RWPE2 (cell line): ENCODE results near the gene ANXA11.

Experiments
- ATAC-seq: fragments of 200-7000 bp; cut with Tn5 transposase; 3 replicates; pipeline ENCODE4 v1.9.1; 2021; ENCODE audit warnings: low read depth
- DNase-seq: peaks from one replicate; pipeline ENCODE4 v3.0.0-alpha.2; 2020; ENCODE audit warnings: low spot score
- H3K27ac ChIP-seq: fragments of 450-650 bp; 2 replicates; pipeline ENCODE4 v1.5.1; 2017; ENCODE audit warnings: mild to moderate bottlenecking; ENCODE audit not compliant: poor library complexity, severe bottlenecking
- H3K27me3 ChIP-seq: fragments of 250-450 bp; sonication (Bioruptor Pico); 2 replicates; pipeline ENCODE4 v1.5.1; 2021; ENCODE audit warnings: mild to moderate bottlenecking, moderate library complexity; ENCODE audit not compliant: insufficient read depth, poor library complexity, severe bottlenecking
- H3K36me3 ChIP-seq: fragments of 250-450 bp; sonication (Bioruptor Pico); 2 replicates; pipeline ENCODE4 v1.5.1; 2020; ENCODE audit warnings: low read depth, mild to moderate bottlenecking, moderate library complexity
- H3K4me1 ChIP-seq: fragments of 250-450 bp; sonication (Bioruptor Pico); 2 replicates; pipeline ENCODE4 v1.5.1; 2021; ENCODE audit warnings: mild to moderate bottlenecking, moderate library complexity; ENCODE audit not compliant: insufficient read depth, poor library complexity, severe bottlenecking
- H3K4me3 ChIP-seq: fragments of 250-450 bp; sonication (Bioruptor Pico); 2 replicates; pipeline ENCODE4 v1.5.1; 2021; ENCODE audit warnings: mild to moderate bottlenecking, moderate library complexity; ENCODE audit not compliant: severe bottlenecking
- H3K9me3 ChIP-seq: fragments of 250-450 bp; sonication (Bioruptor Pico); 2 replicates; pipeline ENCODE4 v1.5.1; 2021; ENCODE audit warnings: mild to moderate bottlenecking, moderate library complexity; ENCODE audit not compliant: severe bottlenecking
- TF ChIP-seq, protein P1 (sequence below): fragments of 450-650 bp; IDR thresholded peaks from one replicate; pipeline ENCODE4 v1.5.1; 2017; ENCODE audit warnings: mild to moderate bottlenecking, moderate library complexity; ENCODE audit not compliant: poor library complexity, severe bottlenecking

Gene ANXA11

DNA sequence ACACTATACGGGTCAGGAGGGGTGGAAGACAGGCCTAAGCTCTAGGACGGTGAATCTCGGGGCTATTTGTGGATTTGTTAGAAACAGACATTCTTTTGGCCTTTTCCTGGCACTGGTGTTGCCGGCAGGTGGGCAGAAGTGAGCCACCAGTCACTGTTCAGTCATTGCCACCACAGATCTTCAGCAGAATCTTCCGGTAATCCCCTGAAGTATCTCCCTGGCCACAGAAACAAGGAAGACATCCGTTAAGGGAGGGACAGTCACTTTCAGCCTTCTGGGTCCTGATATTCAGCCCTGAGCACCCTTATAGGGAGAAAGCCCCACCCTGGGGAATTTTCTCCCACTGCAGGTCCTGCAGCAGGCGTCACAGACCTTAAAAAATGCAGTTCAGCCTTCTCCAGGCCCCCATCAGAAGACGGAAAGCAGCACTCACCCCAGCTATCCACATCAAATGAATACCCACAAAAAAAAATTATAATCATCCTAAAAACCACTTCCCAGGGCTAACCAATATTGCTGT, 49.6 kb downstream of the ANXA11 start:
- peaks cover 32% of the 10 kb centered on the region for H3K4me1 ChIP-seq
- H3K9me3 ChIP-seq: no peaks in the 10 kb centered on the region
- TF ChIP-seq, protein P1, sequence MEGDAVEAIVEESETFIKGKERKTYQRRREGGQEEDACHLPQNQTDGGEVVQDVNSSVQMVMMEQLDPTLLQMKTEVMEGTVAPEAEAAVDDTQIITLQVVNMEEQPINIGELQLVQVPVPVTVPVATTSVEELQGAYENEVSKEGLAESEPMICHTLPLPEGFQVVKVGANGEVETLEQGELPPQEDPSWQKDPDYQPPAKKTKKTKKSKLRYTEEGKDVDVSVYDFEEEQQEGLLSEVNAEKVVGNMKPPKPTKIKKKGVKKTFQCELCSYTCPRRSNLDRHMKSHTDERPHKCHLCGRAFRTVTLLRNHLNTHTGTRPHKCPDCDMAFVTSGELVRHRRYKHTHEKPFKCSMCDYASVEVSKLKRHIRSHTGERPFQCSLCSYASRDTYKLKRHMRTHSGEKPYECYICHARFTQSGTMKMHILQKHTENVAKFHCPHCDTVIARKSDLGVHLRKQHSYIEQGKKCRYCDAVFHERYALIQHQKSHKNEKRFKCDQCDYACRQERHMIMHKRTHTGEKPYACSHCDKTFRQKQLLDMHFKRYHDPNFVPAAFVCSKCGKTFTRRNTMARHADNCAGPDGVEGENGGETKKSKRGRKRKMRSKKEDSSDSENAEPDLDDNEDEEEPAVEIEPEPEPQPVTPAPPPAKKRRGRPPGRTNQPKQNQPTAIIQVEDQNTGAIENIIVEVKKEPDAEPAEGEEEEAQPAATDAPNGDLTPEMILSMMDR: no peak
- H3K36me3 ChIP-seq: peaks cover 56% of the 10 kb centered on the region
- DNase-seq (no peak), ATAC-seq (no peak)
- H3K27ac ChIP-seq: peak overlapping the region; percentile 81
- no peak overlapping the region for H3K4me3 ChIP-seq
- H3K27me3 ChIP-seq: no peaks in the 10 kb centered on the region

DNA sequence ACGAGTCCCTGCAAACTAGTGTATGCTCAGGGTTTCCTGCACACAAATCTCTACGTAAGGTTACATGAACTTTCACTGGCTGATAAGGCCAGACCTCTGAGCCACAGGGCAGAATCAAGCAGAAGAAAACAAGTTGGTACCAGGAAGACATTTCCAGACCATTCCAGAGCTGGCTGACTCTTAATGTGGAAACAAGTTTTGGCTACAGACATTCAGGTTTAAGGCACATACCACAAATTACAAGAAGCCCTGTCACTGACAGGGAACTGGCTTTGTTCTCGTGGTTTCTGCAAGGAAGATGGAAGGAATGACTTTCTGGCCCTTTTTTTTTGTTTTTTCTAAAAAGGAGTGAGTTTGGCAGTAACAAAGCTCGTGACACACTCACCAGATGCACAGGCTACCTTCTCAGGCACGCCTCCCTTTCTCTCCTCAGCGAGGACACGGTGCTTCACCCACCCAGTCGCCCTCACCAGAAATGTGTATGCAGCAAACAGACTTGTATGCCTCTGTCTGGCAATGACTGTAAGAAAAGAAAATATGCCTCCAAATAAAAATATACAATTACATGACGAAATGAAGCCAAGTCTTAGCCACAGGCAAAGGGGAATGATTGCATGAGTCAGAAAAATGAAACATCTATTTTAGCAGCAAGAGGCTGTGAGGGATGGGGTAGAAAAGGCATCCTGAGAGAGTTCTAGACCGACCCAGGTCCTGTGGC, 50.2 kb downstream of the ANXA11 start:
- H3K4me3 ChIP-seq: no peak overlapping the region
- no peaks in the 10 kb centered on the region for H3K9me3 ChIP-seq
- TF ChIP-seq, protein P1: no peak
- peaks cover 32% of the 10 kb centered on the region for H3K4me1 ChIP-seq
- peak overlapping the region; percentile 81 for H3K27ac ChIP-seq
- H3K27me3 ChIP-seq: no peaks in the 10 kb centered on the region
- ATAC-seq (peak; percentile 61), DNase-seq (no peak)
- peaks cover 56% of the 10 kb centered on the region for H3K36me3 ChIP-seq

DNA sequence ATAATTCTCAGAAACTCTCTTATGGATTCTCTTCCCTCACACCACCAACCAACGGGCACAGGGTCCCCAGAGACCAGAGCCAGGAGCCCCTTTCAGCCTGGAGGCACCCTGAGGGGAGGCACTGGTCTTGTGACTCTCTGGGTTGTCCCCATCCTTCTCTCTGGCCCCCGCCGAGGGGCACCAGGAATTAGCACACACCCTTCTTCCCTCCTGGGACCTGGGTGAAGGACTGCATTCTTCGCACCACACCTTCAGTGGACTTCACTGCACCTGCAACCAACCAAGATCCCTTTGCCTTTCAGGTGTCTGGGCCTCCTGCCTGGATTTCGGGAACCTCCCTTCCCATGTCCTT, 50.7 kb downstream of the ANXA11 start:
- Histone ChIP-seq H3K27ac (peak overlapping the region; percentile 81), H3K4me1 (peaks cover 32% of the 10 kb centered on the region), H3K36me3 (peaks cover 56% of the 10 kb centered on the region), H3K4me3 (no peak overlapping the region), H3K9me3 (no peaks in the 10 kb centered on the region), H3K27me3 (no peaks in the 10 kb centered on the region)
- DNase-seq (no peak), ATAC-seq (no peak)
- TF ChIP-seq, protein P1: no peak

DNA sequence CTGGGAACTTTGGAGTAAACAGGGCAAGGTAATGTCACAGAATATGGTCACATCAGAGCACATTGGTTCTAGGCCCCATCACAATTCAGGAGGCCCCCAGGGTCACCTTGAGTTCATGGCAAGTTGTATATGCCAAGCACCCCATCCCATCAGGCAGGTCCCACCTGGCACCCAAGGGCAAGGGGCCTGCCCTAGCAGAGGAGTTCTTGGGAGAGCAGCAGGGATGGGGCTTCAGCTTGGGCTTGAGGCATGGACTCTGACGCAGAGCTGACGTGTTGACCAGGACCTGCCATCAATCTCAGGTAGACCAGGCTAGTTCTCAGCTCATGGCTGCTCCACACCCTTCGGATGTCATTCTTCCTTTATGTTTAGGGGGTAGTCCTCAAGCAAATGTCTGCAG, 51.9 kb downstream of the ANXA11 start:
- TF ChIP-seq, protein P1: no peak
- H3K36me3 ChIP-seq: peaks cover 50% of the 10 kb centered on the region
- no peak for ATAC-seq

DNA sequence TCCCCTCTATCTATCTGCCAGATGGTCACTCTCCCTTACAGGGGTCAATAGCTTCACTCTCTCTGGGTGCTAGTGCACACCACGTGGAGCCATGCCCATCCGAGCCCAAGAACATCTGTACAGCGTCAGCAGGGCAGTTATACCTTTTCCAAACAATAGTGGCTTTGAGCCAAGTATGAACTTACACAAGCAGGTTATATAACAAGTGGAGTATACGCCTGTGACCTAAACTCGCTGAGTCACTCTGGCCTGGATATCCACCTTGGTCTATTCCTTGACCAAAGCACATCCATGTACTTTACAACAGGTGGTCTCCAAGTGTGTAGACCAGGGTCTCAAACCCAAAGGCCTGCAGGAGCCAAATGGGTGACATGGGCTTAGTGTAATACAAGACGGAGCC, 52.5 kb downstream of the ANXA11 start:
- DNase-seq (no peak), ATAC-seq (no peak)
- H3K9me3 ChIP-seq: no peaks in the 10 kb centered on the region
- H3K4me1 ChIP-seq: peaks cover 21% of the 10 kb centered on the region
- H3K4me3 ChIP-seq: no peak overlapping the region
- no peak overlapping the region for H3K27ac ChIP-seq
- peaks cover 44% of the 10 kb centered on the region for H3K36me3 ChIP-seq
- H3K27me3 ChIP-seq: no peaks in the 10 kb centered on the region
- TF ChIP-seq, protein P1: no peak

More for the DNA sequence above, 51.9 kb downstream of the ANXA11 start:
- no peaks in the 10 kb centered on the region for H3K27me3 ChIP-seq
- no peak overlapping the region for H3K27ac ChIP-seq
- H3K4me1 ChIP-seq: peaks cover 26% of the 10 kb centered on the region
- H3K4me3 ChIP-seq: no peak overlapping the region
- DNase-seq: no peak
- no peaks in the 10 kb centered on the region for H3K9me3 ChIP-seq
